Measurements from ENCODE around the gene STAM2. TPM values are rescaled to one million over a fixed set of nuclear protein-coding genes. Genes with fewer than 3 reads are reported as not detected.
A peak's percentile ranks its signal among the peaks of the same experiment; 100 is the strongest.

The STAM2 gene
- total RNA-seq, 1 donor from 2014 or later: 35.3 TPM

GRCh38 chr2:152134488-152135280 lies 40.9 kb downstream of the STAM2 start:
- Mint-ChIP-seq H3K4me1 (ENCODE audit: low read depth, unreplicated experiment) (peaks cover 10% of the 10 kb centered on the region), H3K9me3 (ENCODE audit: unreplicated experiment) (no peaks in the 10 kb centered on the region), H3K36me3 (ENCODE audit: low read depth, unreplicated experiment) (no peaks in the 10 kb centered on the region), H3K4me3 (ENCODE audit: unreplicated experiment) (no peak overlapping the region), H3K27me3 (ENCODE audit: low read depth, unreplicated experiment) (no peaks in the 10 kb centered on the region), H3K27ac (ENCODE audit: unreplicated experiment) (no peak overlapping the region)
- Histone ChIP-seq H4K20me1 (ENCODE audit: insufficient read depth, low read length) (peaks cover 7% of the 10 kb centered on the region), H3K27me3 (ENCODE audit: insufficient read depth, low read length) (no peaks in the 10 kb centered on the region), H3K4me2 (ENCODE audit: low read length) (peak overlapping the region; percentile 49), H3K79me2 (ENCODE audit: insufficient read depth, low read length) (no peaks in the 10 kb centered on the region), H3K4me3 (ENCODE audit: insufficient read depth, low read depth, low read length) (no peak overlapping the region), H3K36me3 (ENCODE audit: insufficient read depth, low read length) (peaks cover 4% of the 10 kb centered on the region), H3K27ac (ENCODE audit: low read depth, low read length) (no peak overlapping the region), H3K4me1 (ENCODE audit: insufficient read depth, low read length) (peaks cover 10% of the 10 kb centered on the region), H3K9ac (ENCODE audit: low read length) (peak overlapping the region; percentile 10), H3K9me3 (ENCODE audit: insufficient read depth, low read depth, low read length) (no peaks in the 10 kb centered on the region), H2AFZ (ENCODE audit: low read depth, low read length) (no peak overlapping the region)
- DNase-seq (ENCODE audit: low read depth): peak; percentile 49
- TF ChIP-seq CTCF (IDR thresholded peaks at IDR 0.05; ENCODE audit: insufficient read depth, low read depth, low read length) (no peak), EZH2 (IDR thresholded peaks at IDR 0.05; ENCODE audit: insufficient read depth, low read length) (no peak)
- peak; percentile 66 for FAIRE-seq

GRCh38 chr2:152132306-152132705 lies 43.3 kb downstream of the STAM2 start:
- Mint-ChIP-seq H3K4me1 (ENCODE audit: low read depth, unreplicated experiment) (peaks cover 10% of the 10 kb centered on the region), H3K27me3 (ENCODE audit: low read depth, unreplicated experiment) (no peaks in the 10 kb centered on the region), H3K4me3 (ENCODE audit: unreplicated experiment) (no peak overlapping the region), H3K9me3 (ENCODE audit: unreplicated experiment) (no peaks in the 10 kb centered on the region), H3K27ac (ENCODE audit: unreplicated experiment) (no peak overlapping the region), H3K36me3 (ENCODE audit: low read depth, unreplicated experiment) (peaks cover 6% of the 10 kb centered on the region)
- Histone ChIP-seq H3K9ac (ENCODE audit: low read length) (no peak overlapping the region), H3K4me1 (ENCODE audit: insufficient read depth, low read length) (peaks cover 10% of the 10 kb centered on the region), H3K4me3 (ENCODE audit: insufficient read depth, low read depth, low read length) (no peak overlapping the region), H3K79me2 (ENCODE audit: insufficient read depth, low read length) (no peaks in the 10 kb centered on the region), H2AFZ (ENCODE audit: low read depth, low read length) (no peak overlapping the region), H3K4me2 (ENCODE audit: low read length) (no peak overlapping the region), H4K20me1 (ENCODE audit: insufficient read depth, low read length) (peaks cover 7% of the 10 kb centered on the region), H3K27me3 (ENCODE audit: insufficient read depth, low read length) (no peaks in the 10 kb centered on the region), H3K27ac (ENCODE audit: low read depth, low read length) (no peak overlapping the region), H3K9me3 (ENCODE audit: insufficient read depth, low read depth, low read length) (no peaks in the 10 kb centered on the region), H3K36me3 (ENCODE audit: insufficient read depth, low read length) (no peaks in the 10 kb centered on the region)
- FAIRE-seq (no peak), DNase-seq (ENCODE audit: low read depth) (peak; percentile 10)
- TF ChIP-seq CTCF (IDR thresholded peaks at IDR 0.05; ENCODE audit: insufficient read depth, low read depth, low read length): no peak
- no peak for TF ChIP-seq EZH2 (IDR thresholded peaks at IDR 0.05; ENCODE audit: insufficient read depth, low read length)

- Mint-ChIP-seq H3K4me1 (ENCODE audit: low read depth, unreplicated experiment) (peaks cover 7% of the 10 kb centered on the region), H3K27ac (ENCODE audit: unreplicated experiment) (no peak overlapping the region), H3K9me3 (ENCODE audit: unreplicated experiment) (no peaks in the 10 kb centered on the region), H3K27me3 (ENCODE audit: low read depth, unreplicated experiment) (no peaks in the 10 kb centered on the region), H3K36me3 (ENCODE audit: low read depth, unreplicated experiment) (peaks cover 6% of the 10 kb centered on the region), H3K4me3 (ENCODE audit: unreplicated experiment) (no peak overlapping the region)
- H2AFZ ChIP-seq (ENCODE audit: low read depth, low read length): no peak overlapping the region
- H4K20me1 ChIP-seq (ENCODE audit: insufficient read depth, low read length): no peaks in the 10 kb centered on the region
- FAIRE-seq: no peak
- H3K36me3 ChIP-seq (ENCODE audit: insufficient read depth, low read length): peaks cover 7% of the 10 kb centered on the region
- no peak overlapping the region for H3K27ac ChIP-seq (ENCODE audit: low read depth, low read length)
- H3K79me2 ChIP-seq (ENCODE audit: insufficient read depth, low read length): no peaks in the 10 kb centered on the region
- no peak overlapping the region for H3K4me3 ChIP-seq (ENCODE audit: insufficient read depth, low read depth, low read length)
- H3K4me2 ChIP-seq (ENCODE audit: low read length): no peak overlapping the region
- H3K4me1 ChIP-seq (ENCODE audit: insufficient read depth, low read length): no peaks in the 10 kb centered on the region
- no peaks in the 10 kb centered on the region for H3K27me3 ChIP-seq (ENCODE audit: insufficient read depth, low read length)
- no peak overlapping the region for H3K9ac ChIP-seq (ENCODE audit: low read length)
- TF ChIP-seq CTCF (IDR thresholded peaks at IDR 0.05; ENCODE audit: insufficient read depth, low read depth, low read length) (no peak), EZH2 (IDR thresholded peaks at IDR 0.05; ENCODE audit: insufficient read depth, low read length) (no peak)
- no peaks in the 10 kb centered on the region for H3K9me3 ChIP-seq (ENCODE audit: insufficient read depth, low read depth, low read length)
- DNase-seq (ENCODE audit: low read depth): no peak
These were observed 47.9 kb downstream of the STAM2 start for GRCh38 chr2:152127628-152128027.

Data from astrocyte (in vitro differentiated cells and primary cell).